KMS-11 (cell line): Measurements from ENCODE around the gene FAM228B.
"Not testable (repeated sequence)": the region's sequence is repeated elsewhere in the genome, so short reads cannot be mapped to it uniquely, and the experiment has no call there.

Experiments
- H2AFZ ChIP-seq: fragments of 200-600 bp; sonication (generic); 2 replicates; pipeline ENCODE4 v1.6.1; 2016; ENCODE audit warnings: antibody characterized with exemption, mixed run types, low read depth
- H3K27ac ChIP-seq: fragments of 200-600 bp; sonication (generic); 2 replicates; pipeline ENCODE4 v1.6.1; 2016; ENCODE audit warnings: mild to moderate bottlenecking, mixed run types
- H3K27me3 ChIP-seq: fragments of 200-600 bp; sonication (generic); 2 replicates; pipeline ENCODE4 v1.6.1; 2017; ENCODE audit warnings: mild to moderate bottlenecking, low read depth, mixed run types, moderate library complexity; ENCODE audit not compliant: insufficient read depth
- H3K36me3 ChIP-seq: fragments of 200-600 bp; sonication (generic); 2 replicates; pipeline ENCODE4 v1.6.1; 2017; ENCODE audit warnings: mild to moderate bottlenecking, mixed run types; ENCODE audit not compliant: insufficient read depth
- H3K4me1 ChIP-seq: fragments of 200-600 bp; sonication (generic); 2 replicates; pipeline ENCODE4 v1.6.1; 2016; ENCODE audit warnings: mild to moderate bottlenecking, low read depth, mixed run types; ENCODE audit not compliant: poor library complexity, severe bottlenecking
- H3K4me2 ChIP-seq: fragments of 200-600 bp; sonication (generic); 2 replicates; pipeline ENCODE4 v1.7.0; 2016; ENCODE audit warnings: mild to moderate bottlenecking, mixed run types
- H3K4me3 ChIP-seq: fragments of 200-600 bp; sonication (generic); IDR thresholded peaks from 2 replicates; pipeline ENCODE4 v1.6.1; 2017; ENCODE audit warnings: low read depth, low read length, mixed read lengths; ENCODE audit not compliant: insufficient read depth
- H3K79me2 ChIP-seq: fragments of 200-600 bp; sonication (generic); 2 replicates; pipeline ENCODE4 v1.6.1; 2016; ENCODE audit warnings: low read depth, mixed run types; ENCODE audit not compliant: insufficient read depth
- H3K9ac ChIP-seq: fragments of 200-600 bp; sonication (generic); 2 replicates; pipeline ENCODE4 v1.6.1; 2016; ENCODE audit warnings: mild to moderate bottlenecking, mixed run types
- H4K20me1 ChIP-seq: fragments of 200-600 bp; sonication (generic); 2 replicates; pipeline ENCODE4 v1.6.1; 2016; ENCODE audit warnings: mild to moderate bottlenecking, mixed run types; ENCODE audit not compliant: insufficient read depth
- TF ChIP-seq, protein P1 (sequence below): fragments of 200-600 bp; sonication (generic); conservative IDR thresholded peaks from 2 replicates; pipeline ENCODE4 v1.6.1; 2017; ENCODE audit warnings: low read depth, mild to moderate bottlenecking, antibody characterized with exemption, low read length, moderate library complexity, mixed read lengths

Gene FAM228B

GRCh38 chr2:24191848-24192247, 68.6 kb downstream of the FAM228B start:
- TF ChIP-seq, protein P1, sequence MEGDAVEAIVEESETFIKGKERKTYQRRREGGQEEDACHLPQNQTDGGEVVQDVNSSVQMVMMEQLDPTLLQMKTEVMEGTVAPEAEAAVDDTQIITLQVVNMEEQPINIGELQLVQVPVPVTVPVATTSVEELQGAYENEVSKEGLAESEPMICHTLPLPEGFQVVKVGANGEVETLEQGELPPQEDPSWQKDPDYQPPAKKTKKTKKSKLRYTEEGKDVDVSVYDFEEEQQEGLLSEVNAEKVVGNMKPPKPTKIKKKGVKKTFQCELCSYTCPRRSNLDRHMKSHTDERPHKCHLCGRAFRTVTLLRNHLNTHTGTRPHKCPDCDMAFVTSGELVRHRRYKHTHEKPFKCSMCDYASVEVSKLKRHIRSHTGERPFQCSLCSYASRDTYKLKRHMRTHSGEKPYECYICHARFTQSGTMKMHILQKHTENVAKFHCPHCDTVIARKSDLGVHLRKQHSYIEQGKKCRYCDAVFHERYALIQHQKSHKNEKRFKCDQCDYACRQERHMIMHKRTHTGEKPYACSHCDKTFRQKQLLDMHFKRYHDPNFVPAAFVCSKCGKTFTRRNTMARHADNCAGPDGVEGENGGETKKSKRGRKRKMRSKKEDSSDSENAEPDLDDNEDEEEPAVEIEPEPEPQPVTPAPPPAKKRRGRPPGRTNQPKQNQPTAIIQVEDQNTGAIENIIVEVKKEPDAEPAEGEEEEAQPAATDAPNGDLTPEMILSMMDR, result no peak
- Histone ChIP-seq H3K4me3 (no peak overlapping the region), H3K4me1 (no peaks in the 10 kb centered on the region)

DNA sequence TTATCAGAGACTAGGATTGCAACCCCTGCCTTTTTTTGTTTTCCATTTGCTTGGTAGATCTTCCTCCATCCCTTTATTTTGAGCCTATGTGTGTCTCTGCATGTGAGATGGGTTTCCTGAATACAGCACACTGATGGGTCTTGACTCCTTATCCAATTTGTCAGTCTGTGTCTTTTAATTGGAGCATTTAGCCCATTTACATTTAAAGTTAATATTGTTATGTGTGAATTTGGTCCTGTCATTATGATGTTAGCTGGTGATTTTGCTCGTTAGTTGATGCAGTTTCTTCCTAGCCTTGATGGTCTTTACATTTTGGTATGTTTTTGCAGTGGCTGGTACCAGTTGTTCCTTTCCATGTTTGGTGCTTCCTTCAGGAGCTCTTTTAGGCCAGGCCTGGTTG, 73.9 kb downstream of the FAM228B start:
- H4K20me1 ChIP-seq, H3K27me3 ChIP-seq, H3K79me2 ChIP-seq, H3K4me3 ChIP-seq, H3K4me1 ChIP-seq, H3K36me3 ChIP-seq, H2AFZ ChIP-seq, H3K9ac ChIP-seq, H3K27ac ChIP-seq, H3K4me2 ChIP-seq: not testable (repeated sequence)

More at GRCh38 chr2:24191848-24192247, 68.6 kb downstream of the FAM228B start:
- no peaks in the 10 kb centered on the region for H3K36me3 ChIP-seq
- H2AFZ ChIP-seq, result no peak overlapping the region
- no peaks in the 10 kb centered on the region for H3K27me3 ChIP-seq
- H3K4me2 ChIP-seq, result no peak overlapping the region
- no peak overlapping the region for H3K27ac ChIP-seq
- no peak overlapping the region for H3K9ac ChIP-seq
- H4K20me1 ChIP-seq, result no peaks in the 10 kb centered on the region
- no peaks in the 10 kb centered on the region for H3K79me2 ChIP-seq

- Histone ChIP-seq H3K4me1 (no peaks in the 10 kb centered on the region), H3K27ac (no peak overlapping the region), H2AFZ (no peak overlapping the region), H4K20me1 (no peaks in the 10 kb centered on the region), H3K4me2 (no peak overlapping the region), H3K79me2 (no peaks in the 10 kb centered on the region), H3K9ac (no peak overlapping the region), H3K27me3 (no peaks in the 10 kb centered on the region), H3K36me3 (no peaks in the 10 kb centered on the region), H3K4me3 (no peak overlapping the region)
- TF ChIP-seq, protein P1, result no peak
Observed at GRCh38 chr2:24199968-24200590, 76.8 kb downstream of the FAM228B start.

DNA sequence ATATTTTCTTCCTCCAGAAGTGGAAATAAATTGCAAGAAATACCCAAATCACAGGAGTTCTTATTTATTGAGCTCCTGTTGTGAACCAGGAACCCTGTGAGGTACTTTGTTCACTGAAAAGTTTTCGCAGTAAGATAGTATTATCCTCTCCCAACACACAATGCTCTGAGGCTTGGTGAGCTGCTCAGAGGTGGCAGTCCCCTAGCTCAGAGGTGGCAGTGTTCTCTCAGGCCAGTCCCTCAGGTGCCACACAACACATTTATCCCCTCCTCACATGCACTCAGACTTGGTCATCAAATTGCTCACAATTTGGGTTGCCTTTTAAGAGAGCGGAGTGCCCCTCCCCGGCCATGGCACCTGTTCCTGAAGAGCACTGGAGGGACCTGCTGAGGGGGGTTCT, 77.5 kb downstream of the FAM228B start:
- H3K79me2 ChIP-seq, result no peaks in the 10 kb centered on the region
- no peak overlapping the region for H3K4me2 ChIP-seq
- no peaks in the 10 kb centered on the region for H3K4me1 ChIP-seq
- H3K4me3 ChIP-seq, result no peak overlapping the region
- TF ChIP-seq, protein P1, result no peak
- H3K27me3 ChIP-seq, result no peaks in the 10 kb centered on the region
- no peaks in the 10 kb centered on the region for H4K20me1 ChIP-seq
- H3K36me3 ChIP-seq, result no peaks in the 10 kb centered on the region
- H3K9ac ChIP-seq, result no peak overlapping the region
- no peak overlapping the region for H3K27ac ChIP-seq
- no peak overlapping the region for H2AFZ ChIP-seq

DNA sequence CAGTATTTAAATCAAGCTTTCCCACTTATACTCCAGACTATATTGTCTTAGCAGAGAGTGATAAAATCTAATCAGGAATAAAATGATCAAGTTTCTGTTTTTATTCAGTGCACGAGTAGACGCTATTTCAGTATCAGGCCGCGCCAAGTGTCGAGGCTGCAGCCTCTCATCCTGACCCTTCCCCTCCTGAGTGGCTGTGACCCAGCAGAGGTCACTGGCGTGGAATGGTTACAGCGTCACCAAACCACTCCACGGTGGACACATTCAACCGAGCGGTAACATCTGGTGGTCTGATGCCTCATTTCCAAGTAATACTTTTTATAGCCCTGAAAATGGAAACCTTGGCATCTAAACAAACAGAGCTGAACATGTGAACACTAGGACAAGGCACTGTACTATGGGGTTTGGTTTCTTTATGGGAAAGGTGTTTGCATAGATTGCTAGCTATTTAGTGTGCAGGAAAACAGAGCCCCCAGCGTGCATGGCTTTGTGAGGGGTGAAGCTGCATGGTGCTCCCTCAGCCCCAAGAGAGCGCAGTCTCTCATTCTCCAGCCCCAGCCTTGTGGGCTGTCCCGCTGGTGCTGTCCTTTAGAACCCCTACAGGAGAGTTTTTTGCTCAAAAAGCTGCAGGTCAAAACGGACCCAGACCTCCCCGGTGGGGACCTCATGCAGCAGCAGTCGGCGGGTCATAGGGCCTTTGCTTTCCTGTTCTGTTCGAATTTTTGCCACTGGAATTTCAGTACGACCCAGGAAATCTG, 79.9 kb downstream of the FAM228B start:
- no peak overlapping the region for H3K4me3 ChIP-seq
- TF ChIP-seq, protein P1, result no peak

More for the DNA sequence above, 79.9 kb downstream of the FAM228B start:
- Histone ChIP-seq H3K4me1 (no peaks in the 10 kb centered on the region), H3K79me2 (no peaks in the 10 kb centered on the region), H4K20me1 (no peaks in the 10 kb centered on the region), H3K27ac (no peak overlapping the region), H3K27me3 (no peaks in the 10 kb centered on the region), H3K36me3 (no peaks in the 10 kb centered on the region), H3K9ac (no peak overlapping the region), H2AFZ (no peak overlapping the region), H3K4me2 (no peak overlapping the region)
